SK-N-SH (cell line): ENCODE data around the gene RNU5D-1. TPM values are rescaled to one million over a fixed set of nuclear protein-coding genes. Genes with fewer than 3 reads are reported as not detected.

Experiments
- CTCF ChIA-PET: fragments of 300-600, 350-600 bp; formaldehyde crosslinking; extraction: SDS; loops from one replicate; lab custom pipeline; 2021; lab: Yijun Ruan, JAX
- POLR2A ChIA-PET: fragments of 350-600 bp; sonication (Branson Sonifier 250); formaldehyde crosslinking; extraction: SDS; loops from one replicate; lab custom pipeline; 2020; ENCODE audit warnings: antibody characterized with exemption, inconsistent platforms; lab: Yijun Ruan, JAX
- DNase-seq: peaks from one replicate; pipeline ENCODE4 v3.0.0; 2012
- H2AFZ ChIP-seq: fragments of 200-600 bp; sonication (generic); 2 replicates; pipeline ENCODE4 v1.8.1; 2016; ENCODE audit warnings: antibody characterized with exemption, mild to moderate bottlenecking, low read depth
- H3F3A ChIP-seq: fragments of 200-600 bp; sonication (generic); replicated peaks from 2 replicates; pipeline ENCODE3; 2016; ENCODE audit warnings: antibody characterized with exemption, mild to moderate bottlenecking; ENCODE audit not compliant: insufficient read depth
- H3K27ac ChIP-seq, 2 experiments: fragments of 200-500 bp in 1 of 2; fragments of 200-600 bp in 1 of 2; sonication (Bioruptor generic) in 1 of 2; sonication (generic), shearing (Covaris generic) in 1 of 2; 2 replicates each; pipeline versions ENCODE4 v1.5.1 to v1.6.1; 2014 to 2016; ENCODE audit warnings: low read depth in 2 of 2, inconsistent platforms in 1 of 2, low read length in 1 of 2, mild to moderate bottlenecking in 1 of 2, mixed read lengths in 1 of 2
- H3K27me3 ChIP-seq: fragments of 200-600 bp; sonication (generic), shearing (Covaris generic); 2 replicates; pipeline ENCODE4 v1.6.1; 2016; ENCODE audit warnings: mixed run types; ENCODE audit not compliant: insufficient read depth
- H3K36me3 ChIP-seq, 2 experiments: fragments of 200-500 bp in 1 of 2; fragments of 200-600 bp in 1 of 2; sonication (Bioruptor generic) in 1 of 2; sonication (generic) in 1 of 2; replicated peaks in 1 of 2; 2 replicates each; pipeline versions ENCODE3 to v1.5.1; 2014 to 2016; ENCODE audit warnings: low read length in 1 of 2, mild to moderate bottlenecking in 1 of 2; ENCODE audit not compliant: insufficient read depth in 2 of 2, control insufficient read depth in 1 of 2
- H3K4me1 ChIP-seq, 2 experiments: fragments of 200-500 bp in 1 of 2; fragments of 200-600 bp in 1 of 2; sonication (Bioruptor generic) in 1 of 2; sonication (generic), shearing (Covaris generic) in 1 of 2; 2 replicates each; pipeline versions ENCODE4 v1.5.1 to v1.6.1; 2014 to 2016; ENCODE audit warnings: low read depth in 1 of 2, low read length in 1 of 2, mixed run types in 1 of 2; ENCODE audit not compliant: insufficient read depth in 2 of 2, control insufficient read depth in 1 of 2
- H3K4me2 ChIP-seq: fragments of 200-600 bp; sonication (generic), shearing (Covaris generic); 2 replicates; pipeline ENCODE4 v1.6.1; 2017; ENCODE audit warnings: mixed run types
- H3K4me3 ChIP-seq, 2 experiments: fragments of 200-500 bp in 1 of 2; fragments of 200-600 bp in 1 of 2; sonication (Bioruptor generic) in 1 of 2; sonication (generic), shearing (Covaris generic) in 1 of 2; 2 replicates each; pipeline versions ENCODE4 v1.5.1 to v1.8.1; 2014 to 2016; ENCODE audit warnings: low read depth in 2 of 2, inconsistent platforms in 1 of 2, low read length in 1 of 2, mild to moderate bottlenecking in 1 of 2, mixed read lengths in 1 of 2, moderate library complexity in 1 of 2
- H3K79me2 ChIP-seq: fragments of 200-600 bp; sonication (generic); 2 replicates; pipeline ENCODE4 v1.8.1; 2017; ENCODE audit warnings: mild to moderate bottlenecking; ENCODE audit not compliant: insufficient read depth
- H3K9ac ChIP-seq: fragments of 200-600 bp; sonication (generic); 2 replicates; pipeline ENCODE4 v1.6.1; 2017; ENCODE audit warnings: mixed run types
- H3K9me2 ChIP-seq: fragments of 200-600 bp; sonication (generic); 2 replicates; pipeline ENCODE4 v1.6.1; 2017; ENCODE audit warnings: mixed run types
- H3K9me3 ChIP-seq: fragments of 200-600 bp; sonication (generic); 2 replicates; pipeline ENCODE4 v1.6.1; 2017; ENCODE audit warnings: mixed run types, mild to moderate bottlenecking, moderate library complexity
- H4K20me1 ChIP-seq: fragments of 200-600 bp; sonication (generic); 2 replicates; pipeline ENCODE4 v1.6.1; 2017; ENCODE audit warnings: mild to moderate bottlenecking, mixed run types; ENCODE audit not compliant: insufficient read depth
- CHD2 ChIP-seq: fragments of 150-350 bp; IDR thresholded peaks from 2 replicates; pipeline ENCODE4 v1.6.1; 2018; ENCODE audit warnings: low read length; ENCODE audit not compliant: partially characterized antibody
- CTCF ChIP-seq: fragments of 200-600 bp; sonication (generic); IDR thresholded peaks from 2 replicates; pipeline ENCODE4 v1.6.1; 2017; ENCODE audit warnings: antibody characterized with exemption, mild to moderate bottlenecking, moderate library complexity
- ELF1 ChIP-seq: IDR thresholded peaks from 2 replicates; pipeline ENCODE4 v1.4.0; 2012
- EP300 ChIP-seq, 2 experiments: IDR thresholded peaks; 2 replicates each; pipeline versions ENCODE4 v1.4.0 to v1.6.1; 2012; ENCODE audit warnings: borderline replicate concordance in 1 of 2, low read depth in 1 of 2, low read length in 1 of 2
- EZH2phosphoT487 ChIP-seq: fragments of 200-600 bp; sonication (generic); IDR thresholded peaks from 2 replicates; pipeline ENCODE4 v1.6.1; 2017; ENCODE audit warnings: low read depth, mixed run types, mild to moderate bottlenecking, antibody characterized with exemption, moderate library complexity, borderline replicate concordance
- FOSL2 ChIP-seq: IDR thresholded peaks from 2 replicates; pipeline ENCODE4 v1.4.0; 2012; ENCODE audit warnings: low read depth, mild to moderate bottlenecking, moderate library complexity, borderline replicate concordance
- GABPA ChIP-seq: IDR thresholded peaks from 2 replicates; pipeline ENCODE4 v1.4.0; 2012; ENCODE audit warnings: low read depth, mild to moderate bottlenecking
- JUND ChIP-seq: IDR thresholded peaks from 2 replicates; pipeline ENCODE4 v1.4.0; 2012
- MEF2A ChIP-seq: IDR thresholded peaks from 2 replicates; pipeline ENCODE4 v1.4.0; 2012; ENCODE audit warnings: low read depth, borderline replicate concordance
- MXI1 ChIP-seq: IDR thresholded peaks from 2 replicates; pipeline ENCODE4 v1.6.1; 2012; ENCODE audit warnings: mild to moderate bottlenecking, low read depth, low read length, improper control_type of control experiment
- NFIC ChIP-seq: IDR thresholded peaks from 2 replicates; pipeline ENCODE4 v1.4.0; 2012; ENCODE audit warnings: borderline replicate concordance
- PBX3 ChIP-seq: IDR thresholded peaks from 2 replicates; pipeline ENCODE4; 2012
- RAD21 ChIP-seq: IDR thresholded peaks from 2 replicates; pipeline ENCODE4 v1.6.1; 2012; ENCODE audit warnings: mild to moderate bottlenecking, low read length
- RFX5 ChIP-seq: IDR thresholded peaks from 2 replicates; pipeline ENCODE4 v1.6.1; 2012; ENCODE audit warnings: mild to moderate bottlenecking, improper control_type of control experiment, low read length
- SIN3A ChIP-seq: IDR thresholded peaks from 2 replicates; pipeline ENCODE4 v1.6.1; 2012; ENCODE audit warnings: low read depth, mild to moderate bottlenecking, low read length, moderate library complexity, borderline replicate concordance
- SMC3 ChIP-seq: IDR thresholded peaks from 2 replicates; pipeline ENCODE4 v1.6.1; 2012; ENCODE audit warnings: low read depth, low read length, improper control_type of control experiment
- YY1 ChIP-seq: IDR thresholded peaks from 2 replicates; pipeline ENCODE4 v1.4.0; 2012; ENCODE audit warnings: low read depth, mild to moderate bottlenecking
- WGBS: methylation state at CpG from one replicate; pipeline ENCODE4 v1.1.6; 2017; ENCODE audit warnings: low lambda C conversion rate; 5-methylcytosine and 5-hydroxymethylcytosine counted together
- polyA plus RNA-seq, 3 experiments: library from polyadenylated mRNA; depleted of rRNA; stranded (reverse); fragments of >200 nt; gene quantifications; 2 replicates each; pipeline ENCODE4 v1.2.3, GENCODE V29; 2012
- TF ChIP-seq, protein P1 (sequence below): IDR thresholded peaks from 2 replicates; pipeline ENCODE4 v1.4.0; 2012; ENCODE audit warnings: low read depth
- TF ChIP-seq, protein P2 (sequence below): IDR thresholded peaks from 2 replicates; pipeline ENCODE4 v1.6.1; 2012; ENCODE audit warnings: mild to moderate bottlenecking, low read depth, low read length, moderate library complexity
- TF ChIP-seq, protein P3 (sequence below): fragments of 150-350 bp; IDR thresholded peaks from 2 replicates; pipeline ENCODE4 v1.6.1; 2016; ENCODE audit warnings: mild to moderate bottlenecking, low read depth, low read length

The RNU5D-1 gene
- polyA plus RNA-seq, 1 of the 3 experiments (the other 2 are of a cell fraction): not detected

DNA sequence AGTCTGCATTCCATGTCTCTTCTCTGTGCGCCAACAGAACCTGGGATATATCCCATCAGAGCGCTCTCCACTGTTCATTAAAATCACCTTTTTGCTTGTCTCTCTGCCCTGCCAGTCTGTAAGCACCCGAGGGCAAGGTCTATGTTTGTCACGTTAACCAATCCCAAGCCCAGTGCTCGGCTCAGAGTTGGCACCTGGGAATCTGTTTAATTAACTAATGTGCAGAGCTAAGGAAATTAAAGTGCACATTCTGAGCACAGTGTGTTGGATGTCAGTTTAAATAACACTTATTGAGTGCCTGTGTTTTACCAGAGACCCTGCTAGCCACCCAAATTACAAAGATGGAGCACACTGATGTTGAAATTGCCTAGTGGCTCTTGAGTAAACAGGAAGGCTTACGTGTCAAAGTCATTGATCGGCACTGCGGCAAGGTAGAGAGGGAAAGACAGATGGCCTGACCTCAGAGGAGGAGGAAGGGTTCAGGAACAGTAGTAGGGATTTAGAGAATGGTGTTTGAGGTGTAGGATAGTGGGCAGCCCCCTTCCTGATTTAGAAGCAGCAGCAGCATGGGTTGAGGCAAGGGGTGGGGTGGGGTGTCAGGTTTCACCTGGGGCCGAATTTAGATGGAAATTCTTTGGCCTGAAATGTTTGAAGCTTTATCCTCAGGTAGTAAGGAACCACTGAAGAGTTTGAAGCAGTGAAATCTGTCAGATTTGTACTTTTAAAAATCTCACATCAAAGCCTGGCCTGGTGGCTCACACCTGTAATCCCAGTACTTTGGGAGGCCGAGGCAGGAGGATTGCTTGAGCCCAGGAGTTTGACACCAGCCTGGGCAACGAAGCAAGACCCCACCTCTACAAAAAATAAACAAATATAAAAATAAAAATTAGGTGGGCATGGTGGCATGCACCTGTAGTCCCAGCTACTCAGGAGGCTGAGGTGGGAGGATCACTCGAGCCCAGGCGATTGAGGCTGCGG lies 48.8 kb downstream of the RNU5D-1 start:
- Histone ChIP-seq H3K36me3 (no peaks in the 10 kb centered on the region), H4K20me1 (no peaks in the 10 kb centered on the region), H3K27ac (no peak overlapping the region), H3K4me3 (no peak overlapping the region), H3K9me2 (no peaks in the 10 kb centered on the region), H3K4me1 (peaks cover 0 to 2% of the 10 kb centered on the region in 2 experiments; a peak in 1 of 4 replicates), H3K9ac (no peak overlapping the region), H2AFZ (no peak overlapping the region), H3F3A (no peaks in the 10 kb centered on the region), H3K4me2 (no peak overlapping the region), H3K9me3 (no peaks in the 10 kb centered on the region), H3K27me3 (no peaks in the 10 kb centered on the region), H3K79me2 (no peaks in the 10 kb centered on the region)
- CTCF ChIA-PET: interaction anchor here (1.0 to 1.4 kb wide), 2 partner anchors 27 to 29 kb away, joined by 3 read pairs; no protein-coding TSS in a partner anchor
- POLR2A ChIA-PET: no interaction called here
- no peak for DNase-seq
- TF ChIP-seq SIN3A (no peak), SMC3 (no peak), MEF2A (no peak), FOSL2 (no peak), EZH2phosphoT487 (no peak), EP300 (IDR thresholded peaks at IDR 0.05; ENCODE audit: borderline replicate concordance in 1 of 2, low read depth in 1 of 2, low read length in 1 of 2) (no peak), GABPA (no peak), MXI1 (no peak), CHD2 (no peak), ELF1 (no peak), RAD21 (no peak), CTCF (no peak), YY1 (no peak), JUND (no peak), RFX5 (no peak), NFIC (no peak), PBX3 (no peak)
- TF ChIP-seq, protein P1, sequence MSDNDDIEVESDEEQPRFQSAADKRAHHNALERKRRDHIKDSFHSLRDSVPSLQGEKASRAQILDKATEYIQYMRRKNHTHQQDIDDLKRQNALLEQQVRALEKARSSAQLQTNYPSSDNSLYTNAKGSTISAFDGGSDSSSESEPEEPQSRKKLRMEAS: no peak
- TF ChIP-seq, protein P2, sequence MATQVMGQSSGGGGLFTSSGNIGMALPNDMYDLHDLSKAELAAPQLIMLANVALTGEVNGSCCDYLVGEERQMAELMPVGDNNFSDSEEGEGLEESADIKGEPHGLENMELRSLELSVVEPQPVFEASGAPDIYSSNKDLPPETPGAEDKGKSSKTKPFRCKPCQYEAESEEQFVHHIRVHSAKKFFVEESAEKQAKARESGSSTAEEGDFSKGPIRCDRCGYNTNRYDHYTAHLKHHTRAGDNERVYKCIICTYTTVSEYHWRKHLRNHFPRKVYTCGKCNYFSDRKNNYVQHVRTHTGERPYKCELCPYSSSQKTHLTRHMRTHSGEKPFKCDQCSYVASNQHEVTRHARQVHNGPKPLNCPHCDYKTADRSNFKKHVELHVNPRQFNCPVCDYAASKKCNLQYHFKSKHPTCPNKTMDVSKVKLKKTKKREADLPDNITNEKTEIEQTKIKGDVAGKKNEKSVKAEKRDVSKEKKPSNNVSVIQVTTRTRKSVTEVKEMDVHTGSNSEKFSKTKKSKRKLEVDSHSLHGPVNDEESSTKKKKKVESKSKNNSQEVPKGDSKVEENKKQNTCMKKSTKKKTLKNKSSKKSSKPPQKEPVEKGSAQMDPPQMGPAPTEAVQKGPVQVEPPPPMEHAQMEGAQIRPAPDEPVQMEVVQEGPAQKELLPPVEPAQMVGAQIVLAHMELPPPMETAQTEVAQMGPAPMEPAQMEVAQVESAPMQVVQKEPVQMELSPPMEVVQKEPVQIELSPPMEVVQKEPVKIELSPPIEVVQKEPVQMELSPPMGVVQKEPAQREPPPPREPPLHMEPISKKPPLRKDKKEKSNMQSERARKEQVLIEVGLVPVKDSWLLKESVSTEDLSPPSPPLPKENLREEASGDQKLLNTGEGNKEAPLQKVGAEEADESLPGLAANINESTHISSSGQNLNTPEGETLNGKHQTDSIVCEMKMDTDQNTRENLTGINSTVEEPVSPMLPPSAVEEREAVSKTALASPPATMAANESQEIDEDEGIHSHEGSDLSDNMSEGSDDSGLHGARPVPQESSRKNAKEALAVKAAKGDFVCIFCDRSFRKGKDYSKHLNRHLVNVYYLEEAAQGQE: no peak
- TF ChIP-seq, protein P3, sequence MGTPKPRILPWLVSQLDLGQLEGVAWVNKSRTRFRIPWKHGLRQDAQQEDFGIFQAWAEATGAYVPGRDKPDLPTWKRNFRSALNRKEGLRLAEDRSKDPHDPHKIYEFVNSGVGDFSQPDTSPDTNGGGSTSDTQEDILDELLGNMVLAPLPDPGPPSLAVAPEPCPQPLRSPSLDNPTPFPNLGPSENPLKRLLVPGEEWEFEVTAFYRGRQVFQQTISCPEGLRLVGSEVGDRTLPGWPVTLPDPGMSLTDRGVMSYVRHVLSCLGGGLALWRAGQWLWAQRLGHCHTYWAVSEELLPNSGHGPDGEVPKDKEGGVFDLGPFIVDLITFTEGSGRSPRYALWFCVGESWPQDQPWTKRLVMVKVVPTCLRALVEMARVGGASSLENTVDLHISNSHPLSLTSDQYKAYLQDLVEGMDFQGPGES: no peak
- WGBS: 82% methylated on average over 14 of the region's 14 CpGs
